ENCODE data around the gene REST. TPM values are rescaled to one million over a fixed set of nuclear protein-coding genes. Genes with fewer than 3 reads are reported as not detected.
"Not testable (repeated sequence)": the region's sequence is repeated elsewhere in the genome, so short reads cannot be mapped to it uniquely, and the experiment has no call there.

The REST gene
- total RNA-seq, 2 donors from 2014 or later, result 88.2 to 92.2 TPM

- Mint-ChIP-seq H3K36me3 (ENCODE audit: low read depth) (peaks cover 35% of the 10 kb centered on the region), H3K4me3 (no peak overlapping the region), H3K27ac (no peak overlapping the region), H3K4me1 (no peaks in the 10 kb centered on the region), H3K27me3 (ENCODE audit: insufficient read depth) (no peaks in the 10 kb centered on the region), H3K9me3 (no peaks in the 10 kb centered on the region)
- H3K9ac ChIP-seq (ENCODE audit: extremely low read depth, low read length, poor library complexity, severe bottlenecking), result no peak overlapping the region
- no peak overlapping the region for H3K27ac ChIP-seq (ENCODE audit: low read depth, low read length)
- H3K4me1 ChIP-seq (ENCODE audit: control insufficient read depth, insufficient read depth, low read length), result no peaks in the 10 kb centered on the region
- H3K36me3 ChIP-seq (ENCODE audit: control insufficient read depth, insufficient read depth, low read length), result peaks cover 55% of the 10 kb centered on the region
- H3K4me3 ChIP-seq (ENCODE audit: low read length), result no peak overlapping the region
- TF ChIP-seq CTCF (conservative IDR thresholded peaks at IDR 0.05), result no peak
- no peak for DNase-seq
- no peaks in the 10 kb centered on the region for H3K27me3 ChIP-seq (ENCODE audit: control insufficient read depth, insufficient read depth, low read length, poor library complexity, severe bottlenecking)
- H3K9me3 ChIP-seq (ENCODE audit: control insufficient read depth, low read length), result no peaks in the 10 kb centered on the region
- 91 to 98% methylated on average over 3 to 6 of the region's 6 CpGs for WGBS, 2 experiments (ENCODE audit: insufficient coverage in 1 of 2, insufficient read length in 1 of 2)
Measured at GRCh38 chr4:56937262-56937661, 29.6 kb downstream of the REST start.

GRCh38 chr4:56939826-56940225 lies 32.1 kb downstream of the REST start:
- not testable (repeated sequence) for H3K9ac ChIP-seq (ENCODE audit: extremely low read depth, low read length, poor library complexity, severe bottlenecking); H3K4me3 ChIP-seq (ENCODE audit: low read length); H3K9me3 ChIP-seq (ENCODE audit: control insufficient read depth, low read length); H3K4me3 Mint-ChIP-seq; H3K4me1 Mint-ChIP-seq; H3K27me3 Mint-ChIP-seq (ENCODE audit: insufficient read depth); H3K27me3 ChIP-seq (ENCODE audit: control insufficient read depth, insufficient read depth, low read length, poor library complexity, severe bottlenecking); H3K27ac ChIP-seq (ENCODE audit: low read depth, low read length); H3K27ac Mint-ChIP-seq; DNase-seq; H3K4me1 ChIP-seq (ENCODE audit: control insufficient read depth, insufficient read depth, low read length); H3K9me3 Mint-ChIP-seq
- WGBS, 2 experiments (ENCODE audit: insufficient coverage in 1 of 2, insufficient read length in 1 of 2), result 95 to 97% methylated on average over 14 of the region's 14 CpGs
- H3K36me3 ChIP-seq (ENCODE audit: control insufficient read depth, insufficient read depth, low read length), result peaks cover 32% of the 10 kb centered on the region
- H3K36me3 Mint-ChIP-seq (ENCODE audit: low read depth), result peaks cover 24% of the 10 kb centered on the region

- no peaks in the 10 kb centered on the region for H3K27me3 ChIP-seq (ENCODE audit: control insufficient read depth, insufficient read depth, low read length, poor library complexity, severe bottlenecking)
- H3K4me3 Mint-ChIP-seq, result no peak overlapping the region
- WGBS, 2 experiments (ENCODE audit: insufficient coverage in 1 of 2, insufficient read length in 1 of 2), result 94 to 96% methylated on average over 9 to 12 of the region's 12 CpGs
Measured at GRCh38 chr4:56940403-56940802, 32.7 kb downstream of the REST start.

More at GRCh38 chr4:56940403-56940802, 32.7 kb downstream of the REST start:
- Mint-ChIP-seq H3K27ac (no peak overlapping the region), H3K9me3 (no peaks in the 10 kb centered on the region), H3K36me3 (ENCODE audit: low read depth) (peaks cover 21% of the 10 kb centered on the region), H3K27me3 (ENCODE audit: insufficient read depth) (no peaks in the 10 kb centered on the region), H3K4me1 (no peaks in the 10 kb centered on the region)
- peaks cover 26% of the 10 kb centered on the region for H3K36me3 ChIP-seq (ENCODE audit: control insufficient read depth, insufficient read depth, low read length)
- DNase-seq, result no peak
- no peak overlapping the region for H3K27ac ChIP-seq (ENCODE audit: low read depth, low read length)
- no peaks in the 10 kb centered on the region for H3K4me1 ChIP-seq (ENCODE audit: control insufficient read depth, insufficient read depth, low read length)
- H3K4me3 ChIP-seq (ENCODE audit: low read length), result no peak overlapping the region
- H3K9ac ChIP-seq (ENCODE audit: extremely low read depth, low read length, poor library complexity, severe bottlenecking), result no peak overlapping the region
- no peaks in the 10 kb centered on the region for H3K9me3 ChIP-seq (ENCODE audit: control insufficient read depth, low read length)
- TF ChIP-seq CTCF (conservative IDR thresholded peaks at IDR 0.05), result no peak

All from endodermal cell (in vitro differentiated cells).